HG02870 (cell line): ENCODE data around the gene PCDHGB1.
A peak's percentile ranks its signal among the peaks of the same experiment; 100 is the strongest.
"Not testable (repeated sequence)": the region's sequence is repeated elsewhere in the genome, so short reads cannot be mapped to it uniquely, and the experiment has no call there.

Experiments
- ATAC-seq: cut with Tn5 transposase; IDR thresholded peaks from one replicate; pipeline ENCODE4 v1.9.1; 2021; ENCODE audit warnings: mild to moderate bottlenecking, moderate library complexity; ENCODE audit not compliant: unreplicated experiment

PCDHGB1 gene

DNA sequence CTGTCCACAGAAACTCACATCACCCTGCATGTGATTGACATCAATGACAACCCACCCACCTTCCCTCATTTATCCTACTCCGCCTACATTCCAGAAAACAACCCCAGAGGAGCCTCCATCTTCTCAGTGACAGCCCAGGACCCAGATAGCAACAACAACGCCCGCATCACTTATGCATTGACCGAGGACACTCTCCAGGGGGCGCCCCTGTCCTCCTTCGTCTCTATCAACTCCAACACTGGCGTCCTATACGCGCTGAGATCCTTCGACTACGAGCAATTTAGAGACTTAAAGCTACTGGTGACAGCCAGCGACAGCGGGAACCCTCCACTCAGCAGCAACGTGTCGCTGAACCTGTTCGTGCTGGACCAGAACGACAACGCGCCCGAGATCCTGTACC lies 4.6 kb upstream of the PCDHGB1 start:
- ATAC-seq, result no peak

GRCh38 chr5:141346017-141346416 lies 3.9 kb upstream of the PCDHGB1 start:
- not testable (repeated sequence) for ATAC-seq

- no peak for ATAC-seq
Measured at GRCh38 chr5:141351591-141351990, 1.7 kb downstream of the PCDHGB1 start.

DNA sequence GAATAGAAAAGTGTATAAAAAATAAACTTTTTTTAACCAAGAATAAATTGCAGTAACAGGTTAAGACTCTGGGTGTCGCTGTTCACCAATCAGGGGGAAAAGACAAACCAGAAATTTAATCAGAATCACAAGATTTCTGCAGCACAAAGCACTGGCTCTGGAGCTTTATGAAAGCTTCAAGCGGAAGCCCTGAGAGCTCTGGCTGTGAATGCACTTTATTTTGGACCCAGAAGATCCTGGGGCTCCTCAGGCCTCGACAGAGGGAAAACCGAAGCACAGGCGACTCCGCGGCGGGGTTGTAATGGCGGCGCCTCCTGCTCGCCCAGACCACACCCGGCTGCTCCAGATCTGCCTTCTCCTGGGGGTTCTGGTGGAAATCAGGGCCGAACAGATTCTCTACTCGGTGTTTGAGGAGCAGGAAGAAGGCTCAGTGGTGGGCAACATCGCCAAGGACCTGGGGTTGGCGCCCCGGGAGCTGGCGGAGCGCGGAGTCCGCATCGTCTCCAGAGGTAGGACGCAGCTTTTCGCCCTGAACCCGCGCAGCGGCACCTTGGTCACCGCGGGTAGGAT lies 5.1 kb downstream of the PCDHGB1 start, which contains the start of gene PCDHGA4:
Gene PCDHGA4 (plus strand): TSS at position 122 of the 570 bp plus-strand sequence. CDS start 87 bp downstream, at position 209.
- ATAC-seq, result no peak

- no peak for ATAC-seq
Measured at GRCh38 chr5:141355641-141356040, 5.7 kb downstream of the PCDHGB1 start.

DNA sequence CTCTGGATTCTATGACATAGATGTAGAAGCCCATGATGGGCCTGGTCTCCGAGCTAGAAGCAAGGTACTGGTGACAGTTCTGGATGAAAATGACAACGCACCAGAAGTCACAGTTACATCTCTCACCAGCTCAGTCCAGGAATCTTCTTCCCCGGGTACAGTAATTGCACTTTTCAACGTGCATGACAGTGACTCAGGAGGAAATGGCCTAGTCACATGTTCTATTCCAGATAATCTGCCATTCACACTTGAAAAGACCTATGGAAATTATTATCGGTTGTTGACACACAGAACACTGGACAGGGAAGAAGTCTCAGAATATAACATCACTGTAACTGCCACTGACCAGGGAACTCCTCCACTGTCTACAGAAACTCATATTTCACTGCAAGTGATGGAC lies 6.2 kb downstream of the PCDHGB1 start:
- no peak for ATAC-seq

- ATAC-seq, result no peak
Measured at GRCh38 chr5:141356950-141357349, 7.1 kb downstream of the PCDHGB1 start.

DNA sequence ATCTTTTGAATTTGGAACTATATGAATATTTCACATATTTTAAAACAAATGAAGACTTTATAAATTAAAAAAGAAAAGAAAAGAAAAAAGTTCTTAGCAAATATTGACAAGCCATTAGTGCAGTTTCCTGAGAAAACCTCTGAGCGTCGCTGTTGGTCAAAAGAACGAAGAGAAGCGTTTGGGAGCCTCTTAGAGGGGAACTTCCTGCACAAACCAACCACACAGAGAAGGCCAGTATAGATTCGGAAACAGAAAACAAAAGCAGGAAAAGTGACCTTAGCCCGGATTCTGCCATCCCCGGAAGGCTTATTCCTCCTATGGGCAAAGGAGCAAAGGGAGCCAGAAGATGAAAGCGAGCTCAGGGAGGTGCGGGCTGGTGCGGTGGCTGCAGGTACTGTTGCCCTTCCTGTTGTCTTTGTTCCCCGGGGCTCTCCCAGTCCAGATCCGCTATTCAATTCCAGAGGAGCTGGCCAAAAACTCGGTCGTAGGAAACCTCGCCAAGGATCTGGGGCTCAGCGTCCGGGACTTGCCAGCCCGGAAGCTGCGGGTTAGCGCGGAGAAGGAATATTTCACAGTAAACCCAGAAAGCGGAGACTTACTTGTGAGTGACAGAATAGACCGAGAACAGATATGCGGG lies 10.0 kb downstream of the PCDHGB1 start, which contains the start of gene PCDHGB2:
Gene PCDHGB2 (plus strand): TSS at position 205 of the 637 bp plus-strand sequence. CDS start 142 bp downstream, at position 347.
- peak; percentile 70 for ATAC-seq

- no peak for ATAC-seq
Measured at GRCh38 chr5:141360685-141361084, 10.8 kb downstream of the PCDHGB1 start.

- no peak for ATAC-seq
Measured at GRCh38 chr5:141362719-141363118, 12.8 kb downstream of the PCDHGB1 start.

DNA sequence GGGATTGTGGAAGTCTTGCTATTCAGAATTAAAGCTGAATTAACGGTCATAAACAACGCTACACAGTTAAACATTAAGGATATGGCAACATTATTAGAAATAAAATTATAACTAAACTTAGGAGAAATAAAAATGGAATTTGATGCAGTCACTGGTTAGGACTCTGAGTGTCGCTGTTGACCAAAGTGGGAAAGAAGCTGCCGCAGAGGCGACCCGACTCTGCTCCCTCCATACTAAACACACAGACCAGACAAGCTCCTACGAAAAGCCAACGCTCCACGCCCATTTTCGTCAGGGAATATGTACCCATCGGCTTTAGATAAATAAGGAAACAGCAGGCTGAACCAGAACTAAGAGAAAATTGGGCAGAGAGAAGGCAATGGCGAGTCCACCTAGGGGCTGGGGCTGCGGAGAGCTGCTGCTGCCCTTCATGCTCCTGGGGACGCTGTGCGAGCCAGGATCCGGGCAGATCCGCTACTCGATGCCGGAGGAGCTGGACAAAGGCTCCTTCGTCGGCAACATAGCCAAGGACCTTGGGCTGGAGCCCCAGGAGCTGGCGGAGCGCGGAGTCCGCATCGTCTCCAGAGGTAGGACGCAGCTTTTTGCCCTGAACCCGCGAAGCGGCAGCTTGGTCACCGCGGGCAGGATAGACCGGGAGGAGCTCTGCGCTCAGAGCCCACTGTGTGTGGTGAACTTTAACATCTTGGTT lies 14.2 kb downstream of the PCDHGB1 start, which contains the start of gene PCDHGA5:
Gene PCDHGA5 (plus strand): TSS at position 211 of the 709 bp plus-strand sequence. CDS start 169 bp downstream, at position 380.
- no peak for ATAC-seq

DNA sequence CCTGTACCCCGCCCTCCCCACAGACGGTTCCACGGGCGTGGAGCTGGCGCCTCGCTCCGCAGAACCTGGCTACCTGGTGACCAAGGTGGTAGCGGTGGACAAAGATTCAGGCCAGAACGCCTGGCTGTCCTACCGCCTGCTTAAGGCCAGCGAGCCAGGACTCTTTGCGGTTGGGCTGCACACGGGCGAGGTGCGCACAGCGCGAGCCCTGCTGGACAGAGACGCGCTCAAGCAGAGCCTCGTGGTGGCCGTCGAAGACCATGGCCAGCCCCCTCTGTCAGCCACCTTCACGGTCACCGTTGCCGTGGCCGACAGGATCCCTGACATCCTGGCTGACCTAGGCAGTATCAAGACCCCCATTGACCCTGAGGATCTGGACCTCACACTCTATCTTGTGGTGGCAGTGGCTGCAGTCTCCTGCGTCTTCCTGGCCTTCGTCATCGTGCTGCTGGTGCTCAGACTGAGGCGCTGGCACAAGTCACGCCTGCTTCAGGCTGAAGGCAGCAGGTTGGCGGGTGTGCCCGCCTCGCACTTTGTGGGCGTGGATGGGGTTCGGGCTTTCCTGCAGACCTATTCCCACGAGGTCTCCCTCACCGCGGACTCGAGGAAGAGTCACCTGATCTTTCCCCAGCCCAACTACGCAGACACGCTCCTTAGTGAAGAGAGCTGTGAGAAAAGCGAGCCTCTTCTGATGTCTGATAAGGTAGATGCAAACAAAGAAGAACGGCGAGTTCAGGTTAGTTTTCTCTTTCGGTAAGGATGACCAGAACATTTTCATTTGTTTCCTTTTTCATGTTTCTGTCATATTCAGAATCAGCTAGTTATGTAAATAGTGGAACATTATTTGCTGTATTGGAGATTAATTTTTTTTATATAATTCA lies 16.4 kb downstream of the PCDHGB1 start:
- no peak for ATAC-seq

- ATAC-seq, result peak; percentile 100
Measured at GRCh38 chr5:141369994-141370848, 20.3 kb downstream of the PCDHGB1 start, which contains the start of gene PCDHGB3. Gene PCDHGB3 (plus strand): TSS chr5:141370242. CDS start chr5:141370395, 153 bp downstream.

DNA sequence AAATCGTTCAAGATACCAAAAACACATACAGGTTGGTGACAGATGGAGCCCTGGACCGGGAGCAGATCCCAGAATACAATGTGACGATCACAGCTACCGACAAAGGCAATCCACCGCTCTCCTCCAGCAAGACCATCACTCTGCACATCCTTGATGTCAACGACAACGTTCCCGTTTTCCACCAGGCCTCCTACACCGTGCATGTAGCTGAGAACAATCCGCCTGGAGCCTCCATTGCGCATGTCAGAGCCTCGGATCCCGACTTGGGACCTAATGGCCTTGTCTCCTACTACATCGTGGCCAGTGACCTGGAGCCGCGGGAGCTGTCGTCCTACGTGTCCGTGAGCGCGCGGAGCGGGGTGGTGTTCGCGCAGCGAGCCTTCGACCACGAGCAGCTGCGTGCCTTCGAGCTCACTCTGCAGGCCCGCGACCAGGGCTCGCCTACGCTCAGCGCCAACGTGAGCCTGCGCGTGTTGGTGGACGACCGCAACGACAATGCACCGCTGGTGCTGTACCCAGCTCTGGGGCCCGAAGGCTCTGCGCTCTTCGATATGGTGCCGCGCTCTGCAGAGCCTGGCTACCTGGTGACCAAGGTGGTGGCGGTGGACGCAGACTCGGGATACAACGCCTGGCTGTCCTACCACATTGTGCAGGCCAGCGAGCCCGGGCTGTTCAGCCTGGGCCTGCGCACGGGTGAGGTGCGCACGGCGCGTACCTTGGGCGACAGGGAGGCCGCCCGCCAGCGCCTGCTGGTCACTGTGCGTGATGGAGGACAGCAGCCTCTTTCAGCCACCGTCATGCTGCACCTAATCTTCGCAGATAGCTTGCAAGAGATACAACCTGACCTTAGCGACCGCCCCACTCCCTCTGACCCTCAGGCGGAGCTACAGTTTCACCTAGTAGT lies 21.9 kb downstream of the PCDHGB1 start:
- ATAC-seq, result no peak

- no peak for ATAC-seq
Measured at GRCh38 chr5:141373673-141374317, 23.9 kb downstream of the PCDHGB1 start, which contains the start of gene PCDHGA6. Gene PCDHGA6 (plus strand): TSS chr5:141373891. CDS start chr5:141374084, 193 bp downstream.

GRCh38 chr5:141374627-141375026 lies 24.7 kb downstream of the PCDHGB1 start:
- no peak for ATAC-seq

- ATAC-seq, result not testable (repeated sequence)
Measured at GRCh38 chr5:141375444-141376155, 25.7 kb downstream of the PCDHGB1 start.
